Activated naive CD4-positive, alpha-beta T cell treated with anti-CD3 and anti-CD28 coated beads, Interleukin-2, amount 50 U/mL, for 24 hours (primary cell): ENCODE results near the gene SMS.
A peak's percentile ranks its signal among the peaks of the same experiment; 100 is the strongest.

Source experiments
- H3K27ac Mint-ChIP-seq: one replicate; pipeline ENCODE4 v1.8.0; 2021; ENCODE audit warnings: mild to moderate bottlenecking, mixed read lengths
- H3K27me3 Mint-ChIP-seq: one replicate; pipeline ENCODE4 v1.8.0; 2021; ENCODE audit warnings: mixed read lengths
- H3K36me3 Mint-ChIP-seq: one replicate; pipeline ENCODE4 v1.8.0; 2021; ENCODE audit warnings: mixed read lengths
- H3K4me1 Mint-ChIP-seq: one replicate; pipeline ENCODE4 v1.8.0; 2021; ENCODE audit warnings: mixed read lengths
- H3K4me3 Mint-ChIP-seq: one replicate; pipeline ENCODE4 v1.8.0; 2021; ENCODE audit warnings: mild to moderate bottlenecking, mixed read lengths
- H3K9me3 Mint-ChIP-seq: one replicate; pipeline ENCODE4 v1.8.0; 2021; ENCODE audit warnings: mixed read lengths

The SMS gene

DNA sequence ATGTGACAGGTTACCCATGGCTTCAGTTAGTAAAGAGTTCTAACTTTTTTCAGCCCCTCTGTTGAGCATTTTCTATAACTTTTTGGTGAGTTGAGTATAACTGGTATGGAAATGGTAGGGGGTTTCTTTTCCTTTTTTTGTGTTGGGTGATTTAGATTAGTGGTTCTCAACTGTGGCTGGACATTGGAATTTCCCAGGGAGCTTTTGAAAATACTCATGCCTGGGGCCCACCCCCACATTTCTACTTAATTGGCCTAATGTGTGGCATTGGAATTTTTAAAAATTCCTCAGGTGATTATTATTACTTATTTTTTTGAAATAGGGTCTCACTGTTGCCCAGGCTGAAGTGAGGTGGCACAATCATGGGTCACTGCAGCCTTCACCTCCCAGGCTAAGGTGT lies 21.9 kb downstream of the SMS start:
- Mint-ChIP-seq H3K9me3 (no peaks in the 10 kb centered on the region), H3K36me3 (no peaks in the 10 kb centered on the region), H3K4me1 (peaks cover 50% of the 10 kb centered on the region), H3K27me3 (no peaks in the 10 kb centered on the region), H3K4me3 (no peak overlapping the region), H3K27ac (no peak overlapping the region)

DNA sequence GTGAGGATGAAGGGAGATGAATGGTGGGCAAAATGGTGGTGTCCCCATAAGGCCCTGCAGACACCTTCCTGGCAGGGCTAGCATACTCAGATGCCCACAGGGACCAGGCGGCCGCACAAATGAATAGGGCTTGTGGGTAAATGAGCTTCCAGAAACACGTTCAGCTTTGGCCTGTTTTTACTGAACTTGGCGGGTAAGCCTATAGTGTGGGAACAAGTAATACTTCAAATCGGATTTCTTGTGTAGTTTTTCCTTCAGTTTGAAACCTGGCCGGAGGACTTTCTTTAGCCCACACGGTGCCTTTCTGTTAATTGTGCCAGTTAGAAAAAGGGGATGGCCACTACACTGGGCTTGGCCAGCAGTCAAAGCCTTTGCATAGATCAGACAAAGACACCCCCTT lies 22.8 kb downstream of the SMS start:
- no peaks in the 10 kb centered on the region for H3K36me3 Mint-ChIP-seq
- H3K27me3 Mint-ChIP-seq = no peaks in the 10 kb centered on the region
- H3K4me1 Mint-ChIP-seq = peaks cover 42% of the 10 kb centered on the region
- no peak overlapping the region for H3K4me3 Mint-ChIP-seq
- no peaks in the 10 kb centered on the region for H3K9me3 Mint-ChIP-seq
- H3K27ac Mint-ChIP-seq = no peak overlapping the region

DNA sequence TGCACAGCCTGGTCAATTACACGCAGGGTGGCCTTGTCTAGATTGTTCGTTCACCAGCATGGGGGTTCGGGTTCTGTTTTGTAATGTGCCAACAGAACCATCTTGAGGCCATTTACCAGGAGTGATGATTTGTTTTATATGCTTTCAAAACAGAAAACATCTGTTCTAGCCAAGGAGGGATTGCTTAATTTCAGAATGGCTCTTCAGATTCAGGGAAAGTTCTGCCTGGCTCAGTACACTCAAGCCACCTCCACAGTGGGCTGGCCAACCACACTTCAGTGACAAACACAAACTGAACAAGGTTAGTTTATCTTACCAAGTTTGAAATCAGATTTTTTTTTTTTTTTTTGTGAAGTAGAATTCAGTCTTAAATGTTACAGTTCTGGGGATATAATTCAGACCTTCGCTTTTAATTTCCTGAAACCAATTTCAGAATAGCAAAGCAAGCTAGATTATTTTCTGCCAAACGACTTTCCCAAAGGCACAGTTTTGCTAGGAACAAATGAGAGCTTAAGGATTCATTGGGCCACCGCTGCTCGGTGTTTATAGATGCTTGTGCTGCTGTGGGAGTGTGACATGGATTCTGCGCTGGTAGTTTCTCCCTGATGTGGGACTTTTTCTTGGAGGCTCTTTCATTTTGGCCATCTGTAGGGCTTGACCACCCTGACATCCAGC lies 23.4 kb downstream of the SMS start:
- no peak overlapping the region for H3K27ac Mint-ChIP-seq

DNA sequence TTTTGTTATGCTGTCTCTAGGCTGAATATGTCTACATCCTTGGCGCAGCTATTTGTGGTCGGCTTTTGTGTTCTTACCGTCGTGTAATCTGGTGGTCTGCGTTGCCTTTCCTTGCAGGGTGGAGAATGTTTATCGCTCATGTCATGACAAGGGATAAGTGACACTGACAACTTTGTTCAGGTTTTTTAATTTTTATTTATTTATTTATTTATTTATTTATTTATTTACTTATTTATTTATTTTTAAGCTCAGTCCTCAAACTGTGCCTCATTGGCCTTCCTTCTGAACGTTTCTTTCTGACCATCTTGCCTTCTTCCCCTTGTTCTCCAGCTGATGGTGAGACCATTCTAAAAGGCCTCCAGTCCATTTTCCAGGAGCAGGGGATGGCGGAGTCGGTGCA lies 26.4 kb downstream of the SMS start:
- H3K27ac Mint-ChIP-seq = no peak overlapping the region
- H3K4me3 Mint-ChIP-seq = no peak overlapping the region
- no peaks in the 10 kb centered on the region for H3K36me3 Mint-ChIP-seq
- no peaks in the 10 kb centered on the region for H3K9me3 Mint-ChIP-seq
- H3K4me1 Mint-ChIP-seq = peaks cover 13% of the 10 kb centered on the region
- no peaks in the 10 kb centered on the region for H3K27me3 Mint-ChIP-seq

More for the DNA sequence above, 23.4 kb downstream of the SMS start:
- H3K9me3 Mint-ChIP-seq = no peaks in the 10 kb centered on the region
- peaks cover 36% of the 10 kb centered on the region for H3K4me1 Mint-ChIP-seq
- no peaks in the 10 kb centered on the region for H3K27me3 Mint-ChIP-seq
- H3K4me3 Mint-ChIP-seq = no peak overlapping the region
- H3K36me3 Mint-ChIP-seq = no peaks in the 10 kb centered on the region

DNA sequence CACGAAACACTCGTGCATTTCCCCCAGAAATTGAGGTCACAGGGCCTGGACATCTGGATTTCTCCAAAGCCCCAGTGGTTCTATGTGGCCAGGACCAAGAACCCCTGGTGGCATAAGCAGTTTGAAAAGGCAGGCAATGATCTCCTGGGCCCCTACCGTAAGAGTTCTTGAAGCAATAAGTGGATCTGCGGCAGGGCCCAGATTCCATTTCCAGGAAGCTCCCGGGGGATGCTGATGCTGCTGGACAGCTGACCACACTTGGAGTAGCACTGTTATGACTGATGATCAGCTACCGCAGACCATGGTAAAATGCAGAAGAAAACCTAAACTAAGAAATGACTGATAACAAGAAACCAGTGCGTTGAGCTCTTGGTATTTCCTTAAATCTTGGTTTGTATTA lies 27.8 kb downstream of the SMS start:
- Mint-ChIP-seq H3K27me3 (no peaks in the 10 kb centered on the region), H3K4me3 (no peak overlapping the region), H3K36me3 (no peaks in the 10 kb centered on the region), H3K27ac (no peak overlapping the region), H3K9me3 (no peaks in the 10 kb centered on the region), H3K4me1 (peaks cover 15% of the 10 kb centered on the region)

DNA sequence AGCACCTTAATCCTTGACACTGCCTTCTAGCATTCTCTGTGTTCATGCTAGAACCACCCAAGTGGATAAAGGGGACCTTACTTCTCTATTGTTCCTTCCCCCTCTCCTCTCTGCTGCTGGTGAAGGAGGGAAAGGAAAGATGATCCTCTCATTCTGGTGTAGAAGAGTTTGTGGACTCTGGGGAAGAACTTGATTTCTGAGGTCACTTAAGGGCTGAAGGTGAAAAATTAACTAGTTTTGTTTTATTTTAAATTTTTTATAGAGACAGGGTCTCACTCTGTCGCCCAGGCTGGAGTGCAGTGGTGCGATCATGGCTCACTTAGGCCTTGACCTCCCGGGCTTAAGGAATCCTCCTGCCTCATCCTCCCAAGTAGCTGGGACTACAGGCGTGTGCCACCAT lies 29.8 kb downstream of the SMS start:
- Mint-ChIP-seq H3K27me3 (no peaks in the 10 kb centered on the region), H3K4me3 (no peak overlapping the region), H3K4me1 (peaks cover 28% of the 10 kb centered on the region), H3K9me3 (no peaks in the 10 kb centered on the region), H3K27ac (no peak overlapping the region), H3K36me3 (peaks cover 1% of the 10 kb centered on the region)

DNA sequence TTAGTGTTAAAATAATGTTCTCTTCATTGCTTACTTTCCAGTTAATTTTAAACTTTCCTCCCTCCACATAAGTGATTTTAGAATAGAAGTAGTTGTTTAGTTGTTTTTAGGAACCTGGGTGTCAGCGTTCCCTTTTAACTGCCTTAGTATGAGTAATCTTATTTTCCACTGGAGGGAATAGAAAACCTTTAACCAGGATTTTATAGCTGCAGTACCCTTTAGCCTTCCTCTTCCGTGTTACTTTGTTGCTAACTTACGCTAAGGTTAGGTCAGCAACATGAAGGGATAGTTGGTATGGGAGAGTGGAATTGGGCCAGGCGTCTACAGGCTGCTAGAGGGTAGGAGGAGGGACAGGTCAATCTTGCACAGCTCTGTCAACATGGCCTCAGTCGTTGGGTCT lies 31.5 kb downstream of the SMS start:
- Mint-ChIP-seq H3K9me3 (no peaks in the 10 kb centered on the region), H3K27me3 (no peaks in the 10 kb centered on the region), H3K27ac (peak overlapping the region; percentile 41), H3K36me3 (peaks cover 1% of the 10 kb centered on the region), H3K4me1 (peaks cover 28% of the 10 kb centered on the region), H3K4me3 (no peak overlapping the region)

DNA sequence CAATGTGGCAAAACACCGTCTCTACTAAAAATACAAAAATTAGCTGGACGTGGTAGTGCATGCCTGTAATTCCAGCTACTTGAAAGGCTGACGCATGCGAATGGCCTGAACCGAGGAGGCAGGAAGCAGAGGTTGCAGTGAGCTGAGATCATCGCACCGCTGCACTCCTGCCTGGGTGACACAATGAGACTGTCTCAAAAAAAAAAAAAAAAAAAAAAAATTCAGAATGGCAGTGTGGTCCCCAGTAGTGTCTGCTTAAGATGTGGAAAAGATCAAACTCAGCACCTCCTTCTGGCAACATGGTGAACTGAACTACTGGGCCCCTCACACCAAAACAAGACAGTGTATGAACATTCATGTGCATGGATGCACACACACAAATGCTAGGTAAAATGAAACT lies 32.2 kb downstream of the SMS start:
- peak overlapping the region; percentile 51 for H3K27ac Mint-ChIP-seq
- H3K4me1 Mint-ChIP-seq = peaks cover 28% of the 10 kb centered on the region
- H3K36me3 Mint-ChIP-seq = peaks cover 1% of the 10 kb centered on the region
- H3K27me3 Mint-ChIP-seq = no peaks in the 10 kb centered on the region
- no peak overlapping the region for H3K4me3 Mint-ChIP-seq
- no peaks in the 10 kb centered on the region for H3K9me3 Mint-ChIP-seq

DNA sequence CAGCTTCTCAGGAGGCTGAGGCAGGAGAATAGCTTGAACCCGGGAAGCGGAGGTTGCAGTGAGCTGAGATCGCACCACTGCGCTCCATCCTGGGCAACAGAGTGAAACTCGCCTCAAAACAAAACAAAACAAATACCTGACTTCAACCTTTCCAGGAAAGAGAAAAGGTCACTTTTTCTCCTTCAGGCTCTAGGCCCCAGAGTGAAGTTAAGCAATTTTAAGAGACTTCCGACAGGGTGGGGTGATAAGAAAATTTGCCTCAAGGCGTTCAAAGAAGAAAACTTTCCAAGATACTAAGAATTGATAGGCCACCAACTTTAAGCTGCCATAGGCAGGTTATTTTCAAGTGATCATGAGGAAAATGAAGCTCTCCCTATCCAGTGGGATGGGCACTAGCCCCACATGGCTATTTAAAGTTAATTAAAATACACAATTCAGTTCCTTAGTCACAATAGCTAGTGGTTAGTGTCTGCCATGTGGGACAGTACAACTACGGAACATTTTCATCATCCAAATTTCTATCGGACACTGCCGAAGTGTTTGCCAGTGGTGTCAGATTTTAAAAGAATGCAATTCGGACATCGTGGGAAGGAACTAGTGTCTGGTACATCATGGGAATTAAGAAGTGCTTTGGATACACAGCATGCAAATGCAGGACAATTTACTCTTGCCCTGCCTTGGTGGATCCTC lies 33.0 kb downstream of the SMS start:
- H3K27ac Mint-ChIP-seq = peak overlapping the region; percentile 94
- no peaks in the 10 kb centered on the region for H3K9me3 Mint-ChIP-seq
- no peaks in the 10 kb centered on the region for H3K27me3 Mint-ChIP-seq
- H3K4me3 Mint-ChIP-seq = peak overlapping the region; percentile 66
- peaks cover 28% of the 10 kb centered on the region for H3K4me1 Mint-ChIP-seq
- peaks cover 1% of the 10 kb centered on the region for H3K36me3 Mint-ChIP-seq

DNA sequence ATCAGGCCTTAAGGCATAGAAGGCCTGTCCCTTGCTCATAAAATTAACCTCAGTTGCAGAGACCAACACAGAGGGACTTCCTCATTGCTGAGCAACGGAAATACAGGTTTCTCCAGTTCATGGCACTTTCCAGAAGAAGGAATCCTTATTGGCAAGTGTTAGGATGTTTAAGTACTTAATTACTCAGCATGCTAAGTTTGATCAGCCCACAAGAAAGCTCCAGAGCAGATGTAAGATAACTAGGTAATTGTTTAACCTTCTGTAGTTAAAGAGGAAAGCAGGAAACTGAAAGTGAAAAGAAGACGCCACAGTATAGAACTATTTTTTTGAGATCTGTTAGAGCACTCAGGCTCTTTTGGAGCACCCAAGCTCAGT lies 33.5 kb downstream of the SMS start:
- Mint-ChIP-seq H3K36me3 (peaks cover 1% of the 10 kb centered on the region), H3K4me1 (peaks cover 28% of the 10 kb centered on the region), H3K27me3 (no peaks in the 10 kb centered on the region), H3K4me3 (peak overlapping the region; percentile 66), H3K27ac (peak overlapping the region; percentile 94), H3K9me3 (no peaks in the 10 kb centered on the region)

DNA sequence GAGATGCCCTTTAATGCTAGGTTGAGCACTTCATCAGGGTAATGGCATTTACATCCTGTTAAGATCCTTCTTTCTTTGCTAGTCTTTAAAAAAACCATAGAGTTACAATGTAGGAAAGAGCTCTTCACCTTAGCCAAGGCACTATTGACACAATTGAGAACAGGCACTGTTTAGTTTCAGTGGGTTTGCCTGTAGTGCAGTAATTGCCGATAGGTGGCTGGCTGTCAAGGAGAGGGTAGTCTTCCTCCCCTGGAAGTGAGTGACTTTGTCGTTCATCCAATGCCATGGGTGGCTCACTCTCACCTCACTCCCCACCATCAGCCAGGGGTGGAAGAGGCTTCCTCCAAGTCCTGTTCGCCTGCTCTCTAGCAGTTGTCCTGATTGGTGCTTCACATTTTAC lies 34.7 kb downstream of the SMS start:
- peaks cover 1% of the 10 kb centered on the region for H3K36me3 Mint-ChIP-seq
- H3K4me3 Mint-ChIP-seq = no peak overlapping the region
- H3K9me3 Mint-ChIP-seq = no peaks in the 10 kb centered on the region
- no peak overlapping the region for H3K27ac Mint-ChIP-seq
- H3K4me1 Mint-ChIP-seq = peaks cover 28% of the 10 kb centered on the region
- H3K27me3 Mint-ChIP-seq = no peaks in the 10 kb centered on the region

DNA sequence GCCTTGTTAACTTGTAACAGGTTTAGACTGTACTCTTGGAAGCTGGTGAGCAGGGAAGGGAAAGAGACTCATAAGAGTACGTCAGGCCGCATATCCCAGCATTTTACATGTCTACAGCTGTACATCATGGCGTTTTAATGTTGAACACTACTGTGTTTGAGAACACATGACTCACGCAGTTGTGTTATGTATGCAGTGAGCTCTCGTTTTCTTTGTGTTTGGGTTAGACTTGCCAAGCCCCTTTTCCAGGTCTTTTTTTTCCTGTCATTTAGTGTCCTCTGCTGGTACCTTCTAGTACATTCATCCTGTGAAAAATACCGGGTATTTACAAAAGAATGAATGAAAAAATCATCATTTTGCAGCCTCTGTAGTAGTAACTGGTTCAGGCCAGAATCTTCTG lies 35.3 kb downstream of the SMS start:
- H3K9me3 Mint-ChIP-seq = no peaks in the 10 kb centered on the region
- H3K4me1 Mint-ChIP-seq = peaks cover 28% of the 10 kb centered on the region
- no peak overlapping the region for H3K27ac Mint-ChIP-seq
- no peak overlapping the region for H3K4me3 Mint-ChIP-seq
- H3K36me3 Mint-ChIP-seq = peaks cover 1% of the 10 kb centered on the region
- no peaks in the 10 kb centered on the region for H3K27me3 Mint-ChIP-seq

DNA sequence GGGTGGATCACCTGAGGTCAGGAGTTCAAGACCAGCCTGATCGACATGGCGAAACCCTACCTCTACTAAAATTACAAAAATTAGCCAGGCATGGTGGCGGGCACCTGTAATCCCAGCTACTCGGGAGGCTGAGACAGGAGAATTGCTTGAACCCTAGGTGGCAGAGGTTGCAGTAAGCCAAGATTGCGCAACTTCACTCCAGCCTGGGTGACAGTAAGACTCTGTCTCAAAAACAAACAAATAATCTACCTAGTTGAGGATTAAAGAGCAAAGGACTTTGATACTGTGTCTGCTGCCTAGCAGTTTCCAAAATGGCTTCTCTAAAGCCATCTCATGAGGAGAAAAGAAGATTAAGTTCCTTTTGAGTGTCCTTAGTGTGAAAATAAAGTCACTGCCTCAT lies 37.8 kb downstream of the SMS start:
- H3K27me3 Mint-ChIP-seq = no peaks in the 10 kb centered on the region
- H3K4me1 Mint-ChIP-seq = peaks cover 13% of the 10 kb centered on the region
- peaks cover 1% of the 10 kb centered on the region for H3K36me3 Mint-ChIP-seq
- H3K9me3 Mint-ChIP-seq = no peaks in the 10 kb centered on the region
- H3K4me3 Mint-ChIP-seq = no peak overlapping the region
- H3K27ac Mint-ChIP-seq = no peak overlapping the region

DNA sequence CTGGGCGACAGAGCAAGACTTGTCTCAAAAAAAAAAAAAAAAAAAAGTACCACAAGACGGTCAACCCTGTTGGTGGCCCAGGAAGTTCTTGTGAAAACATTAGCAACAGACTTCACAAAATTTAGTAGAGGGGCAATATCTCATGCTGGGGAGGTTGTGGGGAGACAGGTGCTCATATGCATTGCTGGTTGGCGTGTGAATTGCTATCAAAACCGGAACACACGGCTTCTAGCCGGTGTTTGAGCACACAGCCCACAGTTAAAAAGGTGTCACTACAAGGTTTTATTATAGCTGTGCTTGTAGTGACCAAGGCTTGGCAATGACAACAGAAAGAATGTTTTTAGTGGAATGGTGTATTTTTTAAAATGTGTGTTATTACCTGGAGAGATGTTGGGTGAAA lies 41.8 kb downstream of the SMS start:
- Mint-ChIP-seq H3K27me3 (no peaks in the 10 kb centered on the region), H3K4me3 (no peak overlapping the region), H3K36me3 (no peaks in the 10 kb centered on the region), H3K4me1 (peaks cover 6% of the 10 kb centered on the region), H3K27ac (peak overlapping the region; percentile 57), H3K9me3 (no peaks in the 10 kb centered on the region)

DNA sequence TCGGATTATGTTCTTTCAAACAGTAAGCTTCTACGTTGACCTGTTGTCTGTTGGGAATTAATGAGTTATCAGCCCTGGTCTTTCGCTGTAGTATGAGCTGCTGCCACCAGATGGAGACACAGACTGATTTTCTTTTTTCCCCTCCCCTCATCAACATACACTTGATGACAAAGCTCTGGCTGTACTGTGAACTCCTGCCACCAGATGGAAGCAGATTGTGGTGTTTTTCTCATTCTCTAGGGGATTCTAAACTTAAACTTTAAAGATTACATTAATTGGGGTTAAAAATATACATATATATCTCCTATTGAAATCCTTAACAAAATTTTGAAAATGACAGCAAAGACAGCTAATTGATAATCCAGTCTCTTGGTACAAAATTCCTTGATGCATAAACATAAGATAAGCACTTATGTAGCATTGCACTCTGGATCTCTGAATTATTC lies 44.8 kb downstream of the SMS start:
- Mint-ChIP-seq H3K9me3 (no peaks in the 10 kb centered on the region), H3K36me3 (peaks cover 3% of the 10 kb centered on the region), H3K27ac (no peak overlapping the region), H3K27me3 (no peaks in the 10 kb centered on the region), H3K4me3 (no peak overlapping the region), H3K4me1 (peaks cover 17% of the 10 kb centered on the region)

DNA sequence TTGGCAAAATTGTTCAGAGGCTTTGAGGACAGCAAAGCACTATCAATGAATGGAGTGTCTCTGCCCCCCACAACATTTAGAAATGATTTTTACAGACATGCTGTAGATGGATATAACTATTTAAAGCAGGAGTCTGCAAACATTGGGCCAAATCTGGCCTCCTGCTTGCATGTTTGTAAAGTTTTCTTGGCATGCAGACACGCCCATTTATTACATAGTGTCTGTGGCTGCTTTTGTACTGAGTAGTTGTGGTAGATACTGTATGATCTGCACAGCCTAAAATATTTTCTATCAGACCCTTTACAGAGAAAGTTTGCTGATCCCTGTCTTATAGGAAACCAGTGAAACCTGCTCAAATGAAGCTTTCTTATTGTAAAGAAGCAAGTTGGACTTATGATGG lies 46.1 kb downstream of the SMS start:
- Mint-ChIP-seq H3K9me3 (no peaks in the 10 kb centered on the region), H3K27ac (no peak overlapping the region), H3K4me3 (no peak overlapping the region), H3K4me1 (peaks cover 20% of the 10 kb centered on the region), H3K27me3 (no peaks in the 10 kb centered on the region), H3K36me3 (peaks cover 4% of the 10 kb centered on the region)

DNA sequence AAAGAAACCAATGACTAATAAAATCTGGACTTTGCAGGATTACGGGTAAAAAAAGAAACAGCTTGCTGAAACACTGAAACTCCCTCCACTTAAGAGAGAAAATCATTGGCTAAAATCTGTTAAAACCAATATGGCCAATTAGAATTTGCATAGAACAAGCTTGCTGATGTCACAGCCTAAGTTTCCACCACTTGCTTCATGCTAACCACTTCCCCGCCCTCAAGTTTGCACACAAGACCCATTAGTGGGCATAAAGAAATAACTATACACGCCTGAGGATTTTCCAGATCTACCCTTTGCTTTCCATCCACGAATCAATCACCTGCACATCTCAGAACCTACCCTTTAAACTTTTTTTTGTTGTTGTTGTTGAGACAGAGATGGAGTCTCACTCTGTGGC lies 48.9 kb downstream of the SMS start:
- Mint-ChIP-seq H3K36me3 (peaks cover 7% of the 10 kb centered on the region), H3K4me3 (no peak overlapping the region), H3K4me1 (peaks cover 23% of the 10 kb centered on the region), H3K27me3 (no peaks in the 10 kb centered on the region), H3K27ac (peak overlapping the region; percentile 0), H3K9me3 (no peaks in the 10 kb centered on the region)
